ENCODE data around the gene DFFB. TPM values are rescaled to one million over a fixed set of nuclear protein-coding genes. Genes with fewer than 3 reads are reported as not detected.

Gene DFFB
- polyA plus RNA-seq, 1 experiment, result 6.1 TPM

GRCh38 chr1:3902111-3902511 lies 44.8 kb downstream of the DFFB start:
- DNase-seq (ENCODE audit: low read depth), result no peak
- CTCF ChIA-PET, result no interaction called here

GRCh38 chr1:3902571-3903091 lies 45.4 kb downstream of the DFFB start:
- no peak overlapping the region for H3K4me3 ChIP-seq (ENCODE audit: low read depth, low read length)
- ChIA-PET CTCF (no interaction called here), POLR2A (no interaction called here)
- TF ChIP-seq CTCF (IDR thresholded peaks at IDR 0.05; ENCODE audit: insufficient read depth, low read depth, low read length), result no peak
- no peaks in the 10 kb centered on the region for H3K36me3 ChIP-seq (ENCODE audit: control insufficient read depth, insufficient read depth, low read length)
- H3K27me3 ChIP-seq (ENCODE audit: control insufficient read depth, insufficient read depth, low read length), result no peaks in the 10 kb centered on the region
- DNase-seq (ENCODE audit: low read depth), result no peak

More at GRCh38 chr1:3902111-3902511, 44.8 kb downstream of the DFFB start:
- Histone ChIP-seq H3K4me3 (ENCODE audit: low read depth, low read length) (no peak overlapping the region), H3K36me3 (ENCODE audit: control insufficient read depth, insufficient read depth, low read length) (no peaks in the 10 kb centered on the region), H3K27me3 (ENCODE audit: control insufficient read depth, insufficient read depth, low read length) (no peaks in the 10 kb centered on the region)
- POLR2A ChIA-PET, result no interaction called here
- TF ChIP-seq CTCF (IDR thresholded peaks at IDR 0.05; ENCODE audit: insufficient read depth, low read depth, low read length), result no peak

- CTCF ChIA-PET, result no interaction called here
- POLR2A ChIA-PET, result no interaction called here
- no peak overlapping the region for H3K4me3 ChIP-seq (ENCODE audit: low read depth, low read length)
- no peak for TF ChIP-seq CTCF (IDR thresholded peaks at IDR 0.05; ENCODE audit: insufficient read depth, low read depth, low read length)
- H3K36me3 ChIP-seq (ENCODE audit: control insufficient read depth, insufficient read depth, low read length), result no peaks in the 10 kb centered on the region
- no peak for DNase-seq (ENCODE audit: low read depth)
- H3K27me3 ChIP-seq (ENCODE audit: control insufficient read depth, insufficient read depth, low read length), result no peaks in the 10 kb centered on the region
These were observed 46.1 kb downstream of the DFFB start for GRCh38 chr1:3903141-3904005.

- no peaks in the 10 kb centered on the region for H3K27me3 ChIP-seq (ENCODE audit: control insufficient read depth, insufficient read depth, low read length)
- CTCF ChIA-PET, result no interaction called here
- H3K36me3 ChIP-seq (ENCODE audit: control insufficient read depth, insufficient read depth, low read length), result no peaks in the 10 kb centered on the region
- POLR2A ChIA-PET, result no interaction called here
- no peak overlapping the region for H3K4me3 ChIP-seq (ENCODE audit: low read depth, low read length)
- TF ChIP-seq CTCF (IDR thresholded peaks at IDR 0.05; ENCODE audit: insufficient read depth, low read depth, low read length), result no peak
- DNase-seq (ENCODE audit: low read depth), result no peak
These were observed 46.9 kb downstream of the DFFB start for GRCh38 chr1:3904006-3904842.

GRCh38 chr1:3904843-3905185 lies 47.5 kb downstream of the DFFB start:
- no peak for DNase-seq (ENCODE audit: low read depth)
- ChIA-PET POLR2A (no interaction called here), CTCF (no interaction called here)
- no peak overlapping the region for H3K4me3 ChIP-seq (ENCODE audit: low read depth, low read length)
- H3K27me3 ChIP-seq (ENCODE audit: control insufficient read depth, insufficient read depth, low read length), result no peaks in the 10 kb centered on the region
- no peak for TF ChIP-seq CTCF (IDR thresholded peaks at IDR 0.05; ENCODE audit: insufficient read depth, low read depth, low read length)
- H3K36me3 ChIP-seq (ENCODE audit: control insufficient read depth, insufficient read depth, low read length), result no peaks in the 10 kb centered on the region

All from BJ (cell line).